GM18505 (cell line): Measurements from ENCODE around the gene UBE4B.

Source experiments
- ATAC-seq: cut with Tn5 transposase; IDR thresholded peaks from one replicate; pipeline ENCODE4 v1.9.1; 2021; ENCODE audit not compliant: unreplicated experiment
- POLR2A ChIP-seq: IDR thresholded peaks from 4 replicates; pipeline ENCODE4 v1.6.1; 2011; ENCODE audit warnings: borderline replicate concordance; ENCODE audit not compliant: insufficient read depth, insufficient read length; ENCODE audit errors: extremely low read depth

The UBE4B gene

GRCh38 chr1:10146391-10146790 is 113.6 kb downstream of the UBE4B start:
- ATAC-seq: no peak
- no peak for TF ChIP-seq POLR2A

- no peak for ATAC-seq
- no peak for TF ChIP-seq POLR2A
Observed at GRCh38 chr1:10149231-10149630, 116.5 kb downstream of the UBE4B start.

- no peak for TF ChIP-seq POLR2A
- no peak for ATAC-seq
Observed at GRCh38 chr1:10152709-10153284, 120.0 kb downstream of the UBE4B start.

GRCh38 chr1:10155087-10155712 is 122.4 kb downstream of the UBE4B start:
- ATAC-seq: no peak
- TF ChIP-seq POLR2A: no peak

GRCh38 chr1:10160173-10160572 is 127.4 kb downstream of the UBE4B start:
- ATAC-seq: no peak
- no peak for TF ChIP-seq POLR2A

DNA sequence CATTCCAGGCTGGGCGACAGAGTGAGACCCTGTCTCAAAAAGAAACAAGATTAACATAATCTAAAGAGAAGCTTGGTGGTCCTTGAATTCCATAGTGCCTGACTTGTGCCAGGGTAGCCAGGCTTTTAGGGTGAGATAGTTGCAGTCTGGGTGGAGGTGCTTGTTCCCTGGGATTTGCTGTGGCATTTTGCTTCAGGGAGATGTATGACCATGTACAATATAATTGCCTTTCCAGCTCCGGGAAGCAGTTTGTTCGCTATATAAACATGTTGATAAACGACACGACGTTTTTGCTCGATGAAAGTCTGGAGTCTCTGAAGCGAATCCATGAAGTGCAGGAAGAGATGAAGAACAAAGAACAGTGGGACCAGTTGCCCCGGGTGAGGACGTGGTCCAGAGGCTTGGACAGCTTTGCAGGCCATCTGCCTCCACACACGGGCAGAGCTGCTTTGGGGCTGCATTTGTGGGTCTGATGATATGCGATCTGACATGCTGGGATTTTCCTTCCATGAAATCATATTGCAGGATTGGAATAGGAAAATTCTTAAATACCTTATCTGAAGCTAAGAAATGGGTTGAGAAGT is 128.2 kb downstream of the UBE4B start:
- TF ChIP-seq POLR2A: no peak
- ATAC-seq: no peak

GRCh38 chr1:10161541-10162290 is 129.0 kb downstream of the UBE4B start:
- TF ChIP-seq POLR2A: no peak
- no peak for ATAC-seq

- ATAC-seq: no peak
Observed at GRCh38 chr1:10168912-10169514, 136.3 kb downstream of the UBE4B start.

GRCh38 chr1:10170239-10170574 is 137.4 kb downstream of the UBE4B start:
- no peak for TF ChIP-seq POLR2A
- no peak for ATAC-seq

More at GRCh38 chr1:10168912-10169514, 136.3 kb downstream of the UBE4B start:
- TF ChIP-seq POLR2A: no peak

- no peak for TF ChIP-seq POLR2A
- ATAC-seq: no peak
Observed at GRCh38 chr1:10171105-10171767, 138.5 kb downstream of the UBE4B start.

GRCh38 chr1:10171995-10172669 is 139.4 kb downstream of the UBE4B start:
- ATAC-seq: no peak
- TF ChIP-seq POLR2A: no peak

DNA sequence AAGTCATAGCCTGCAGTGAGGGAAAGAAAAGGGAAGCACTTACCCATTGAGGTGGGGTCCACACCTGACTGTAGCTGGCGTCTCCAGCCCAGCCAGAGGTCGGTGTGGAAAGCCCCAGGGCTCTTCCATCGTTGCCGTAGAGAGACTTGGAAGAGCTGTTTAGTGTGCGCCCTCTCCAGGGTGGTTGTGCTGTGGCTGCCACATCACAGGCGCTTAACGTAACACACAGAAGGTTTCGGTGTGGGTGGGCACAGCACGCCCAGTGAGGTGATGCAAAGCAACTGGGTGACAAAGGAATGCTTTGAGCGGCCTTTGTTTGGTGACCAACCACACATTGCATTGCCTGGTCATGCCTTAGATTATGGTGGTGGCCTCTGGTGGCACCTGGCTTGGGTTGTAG is 140.8 kb downstream of the UBE4B start:
- no peak for ATAC-seq
- no peak for TF ChIP-seq POLR2A
